Omental fat pad (tissue), 4 donors: Measurements from ENCODE around the gene RCBTB1. TPM values are rescaled to one million over a fixed set of nuclear protein-coding genes. Genes with fewer than 3 reads are reported as not detected.
A peak's percentile ranks its signal among the peaks of the same experiment; 100 is the strongest.

ENCODE experiments used
- ATAC-seq: fragments of 150-250 bp; one replicate; pipeline ENCODE4 v1.9.1; 2016; ENCODE audit warnings: mild to moderate bottlenecking, moderate library complexity; ENCODE audit not compliant: low FRiP score
- DNase-seq: peaks from one replicate; pipeline ENCODE4 v3.0.0-alpha.2; 2019; ENCODE audit warnings: low spot score
- total RNA-seq, 4 donors: library from RNA; depleted of rRNA; stranded (reverse); fragments of >200 nt; gene quantifications; one replicate each; pipeline ENCODE4 v1.1.0, GENCODE V29; 2016
- TF ChIP-seq, protein P1 (sequence below), 3 donors: fragments of 450-650 bp; IDR thresholded peaks; one replicate each; pipeline ENCODE4 v1.5.1; 2016 to 2017; ENCODE audit warnings: antibody characterized with exemption in 3 of 3, mild to moderate bottlenecking in 3 of 3, moderate library complexity in 2 of 3

Gene RCBTB1
- total RNA-seq, 4 donors from 2014 or later = 8.4 to 17.5 (median 11.1) TPM

DNA sequence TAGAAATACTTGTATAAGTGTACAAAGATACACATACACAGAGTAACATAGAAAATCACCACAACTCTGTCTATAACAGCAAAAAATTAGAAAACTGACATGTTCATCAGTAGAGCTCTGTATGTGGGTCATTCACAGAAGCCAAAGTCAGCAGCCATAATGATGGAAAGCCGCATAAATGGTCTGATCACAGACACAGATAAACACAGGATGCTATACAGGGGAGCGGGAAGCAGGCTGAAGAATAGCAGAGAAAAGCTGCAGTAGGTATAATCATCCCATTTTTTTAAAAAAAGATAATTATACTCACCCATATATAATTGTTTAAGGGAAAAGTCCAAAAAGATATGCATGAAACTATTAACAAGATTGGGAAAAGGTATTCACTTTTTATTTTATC is 31.5 kb downstream of the RCBTB1 start:
- ATAC-seq (no peak), DNase-seq (no peak)

DNA sequence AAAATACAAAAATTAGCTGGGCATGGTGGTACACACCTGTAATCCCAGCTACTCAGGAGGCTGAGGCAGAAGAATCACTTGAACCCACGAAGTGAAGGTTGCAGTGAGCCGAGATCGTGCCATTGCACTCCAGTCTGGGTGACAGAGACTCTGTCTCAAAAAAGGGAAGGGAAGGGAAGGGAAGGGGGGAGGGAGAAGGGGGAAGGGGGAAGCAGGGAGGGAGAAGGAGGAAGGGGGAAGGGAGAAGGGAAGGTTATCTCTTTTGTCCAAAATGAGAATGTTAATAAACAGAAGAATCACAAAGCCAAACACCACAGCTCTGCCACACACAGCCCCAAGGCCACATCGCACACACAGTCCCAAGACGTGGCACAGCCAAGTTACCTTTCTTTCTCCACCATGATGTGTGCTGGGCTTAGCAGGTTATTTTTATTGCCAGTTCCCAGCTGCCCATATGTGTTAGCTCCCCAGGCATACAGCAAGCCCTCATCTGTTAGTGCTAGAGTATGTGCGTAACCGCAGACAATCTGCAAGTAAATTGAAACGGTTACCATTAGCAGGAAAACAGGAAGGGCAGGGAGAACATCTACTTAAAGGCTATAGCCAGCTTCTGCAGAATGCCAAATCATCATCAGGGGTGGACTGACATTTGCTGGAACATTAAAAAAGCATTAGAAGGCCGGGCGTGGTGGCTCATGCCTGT is 34.3 kb downstream of the RCBTB1 start:
- DNase-seq (no peak), ATAC-seq (no peak)
- TF ChIP-seq, protein P1, sequence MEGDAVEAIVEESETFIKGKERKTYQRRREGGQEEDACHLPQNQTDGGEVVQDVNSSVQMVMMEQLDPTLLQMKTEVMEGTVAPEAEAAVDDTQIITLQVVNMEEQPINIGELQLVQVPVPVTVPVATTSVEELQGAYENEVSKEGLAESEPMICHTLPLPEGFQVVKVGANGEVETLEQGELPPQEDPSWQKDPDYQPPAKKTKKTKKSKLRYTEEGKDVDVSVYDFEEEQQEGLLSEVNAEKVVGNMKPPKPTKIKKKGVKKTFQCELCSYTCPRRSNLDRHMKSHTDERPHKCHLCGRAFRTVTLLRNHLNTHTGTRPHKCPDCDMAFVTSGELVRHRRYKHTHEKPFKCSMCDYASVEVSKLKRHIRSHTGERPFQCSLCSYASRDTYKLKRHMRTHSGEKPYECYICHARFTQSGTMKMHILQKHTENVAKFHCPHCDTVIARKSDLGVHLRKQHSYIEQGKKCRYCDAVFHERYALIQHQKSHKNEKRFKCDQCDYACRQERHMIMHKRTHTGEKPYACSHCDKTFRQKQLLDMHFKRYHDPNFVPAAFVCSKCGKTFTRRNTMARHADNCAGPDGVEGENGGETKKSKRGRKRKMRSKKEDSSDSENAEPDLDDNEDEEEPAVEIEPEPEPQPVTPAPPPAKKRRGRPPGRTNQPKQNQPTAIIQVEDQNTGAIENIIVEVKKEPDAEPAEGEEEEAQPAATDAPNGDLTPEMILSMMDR (IDR thresholded peaks at IDR 0.05) = no peak

More for the DNA sequence above, 31.5 kb downstream of the RCBTB1 start:
- TF ChIP-seq, protein P1 (IDR thresholded peaks at IDR 0.05) = no peak

DNA sequence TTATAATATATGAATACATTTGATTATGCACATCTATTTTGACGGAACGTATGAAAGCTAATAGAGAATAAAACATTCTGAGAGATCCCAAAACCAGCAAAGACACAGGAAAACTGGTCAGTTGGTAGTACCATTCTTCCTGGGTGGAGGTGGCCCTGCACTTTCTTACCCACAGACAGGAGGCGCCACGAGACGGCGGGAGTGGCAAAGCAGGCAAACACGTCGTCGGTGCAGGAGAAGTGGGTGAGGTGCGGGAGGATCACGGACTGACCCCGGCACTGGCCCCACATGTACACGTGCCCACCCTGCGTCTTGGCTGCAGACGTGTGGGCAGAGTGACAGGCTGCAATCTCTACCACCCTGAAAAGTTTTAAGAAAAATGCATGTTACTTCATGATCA is 36.1 kb downstream of the RCBTB1 start:
- DNase-seq (no peak), ATAC-seq (no peak)
- TF ChIP-seq, protein P1 (IDR thresholded peaks at IDR 0.05) = no peak

DNA sequence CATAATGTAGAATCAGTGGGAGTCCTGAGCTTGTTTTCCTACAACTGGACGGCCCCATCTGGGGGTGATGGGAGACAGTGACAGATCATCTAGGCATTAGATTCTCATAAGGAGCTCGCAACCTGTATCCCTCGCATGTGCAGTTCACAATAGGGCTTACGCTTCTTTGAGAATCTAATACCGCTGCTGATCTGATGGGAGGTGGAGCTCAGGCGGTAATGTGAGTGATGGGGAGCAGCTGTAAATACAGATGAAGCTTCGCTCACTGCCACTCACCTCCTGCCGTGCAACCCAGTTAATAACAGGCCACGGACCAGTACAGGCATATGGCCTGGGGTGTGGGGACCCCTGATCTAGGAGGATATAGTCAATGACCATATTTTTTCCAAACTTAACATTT is 38.8 kb downstream of the RCBTB1 start:
- DNase-seq (no peak), ATAC-seq (no peak)
- TF ChIP-seq, protein P1 (IDR thresholded peaks at IDR 0.05) = no peak

DNA sequence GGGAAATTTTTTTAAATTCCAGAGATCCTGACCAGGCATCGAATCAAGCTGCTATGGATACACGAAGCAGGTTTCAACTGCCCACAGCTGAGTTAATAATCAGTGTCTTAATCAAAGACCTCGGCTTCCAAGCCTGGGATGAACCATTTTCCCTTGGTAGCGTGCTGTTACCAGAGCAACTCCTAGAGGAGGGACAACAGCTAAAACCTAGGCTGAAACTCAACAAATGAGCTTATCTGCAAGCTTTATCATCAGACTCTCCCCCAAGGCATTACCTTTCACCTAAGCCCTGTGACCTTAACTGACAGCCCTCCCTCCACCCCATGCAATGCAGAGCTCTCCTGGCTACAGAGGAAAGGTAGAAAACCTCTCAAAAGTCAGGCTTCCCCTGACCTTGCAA is 39.7 kb downstream of the RCBTB1 start:
- TF ChIP-seq, protein P1 (IDR thresholded peaks at IDR 0.05) = no peak
- no peak for DNase-seq
- no peak for ATAC-seq

DNA sequence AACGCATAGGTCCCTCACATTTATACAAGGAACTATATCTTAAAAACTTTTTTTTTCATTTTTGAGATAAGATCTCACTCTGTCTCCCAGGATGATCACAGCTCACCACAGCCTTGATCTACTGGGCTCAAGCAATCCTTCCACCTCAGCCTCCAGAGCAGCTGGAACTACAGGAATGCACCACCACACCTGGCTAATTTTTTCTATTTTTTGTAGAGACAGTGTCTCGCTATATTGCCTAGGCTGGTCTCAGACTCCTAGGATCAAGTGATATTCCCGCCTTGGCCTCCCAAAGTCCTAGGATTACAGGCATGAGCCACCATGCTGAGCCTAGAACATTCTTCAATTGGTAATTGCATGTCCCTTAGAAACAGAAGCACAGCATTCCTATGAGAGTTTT is 41.7 kb downstream of the RCBTB1 start:
- ATAC-seq = no peak
- TF ChIP-seq, protein P1 (IDR thresholded peaks at IDR 0.05) = no peak
- no peak for DNase-seq

DNA sequence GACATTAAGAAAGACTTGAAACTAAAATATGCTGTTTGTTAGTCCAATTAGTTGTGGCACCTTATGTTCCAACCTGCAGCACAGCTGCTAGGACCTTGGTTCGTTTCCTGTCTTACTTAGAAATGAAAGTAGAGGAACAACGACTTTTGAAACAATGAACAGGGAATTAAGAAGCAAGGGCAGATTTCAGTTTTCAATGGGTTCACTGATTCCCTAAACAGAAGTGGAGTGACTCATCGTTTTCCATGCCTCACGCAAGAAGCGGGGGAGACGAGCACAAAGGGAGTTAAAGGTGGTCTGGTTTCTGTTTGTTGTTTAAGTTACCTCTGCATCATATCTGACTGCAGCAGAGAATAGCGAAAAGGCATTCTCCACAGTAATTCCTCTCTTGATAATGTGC is 44.8 kb downstream of the RCBTB1 start:
- ATAC-seq (peak; percentile 73), DNase-seq (peak; percentile 32)
- TF ChIP-seq, protein P1 (IDR thresholded peaks at IDR 0.05) = no peak
